ENCODE measurements around the gene TMEM18. TPM values are rescaled to one million over a fixed set of nuclear protein-coding genes. Genes with fewer than 3 reads are reported as not detected.

Gene TMEM18
- total and polyA plus RNA-seq, 8 donors = 1.4 to 31.1 (median 14.5) TPM

DNA sequence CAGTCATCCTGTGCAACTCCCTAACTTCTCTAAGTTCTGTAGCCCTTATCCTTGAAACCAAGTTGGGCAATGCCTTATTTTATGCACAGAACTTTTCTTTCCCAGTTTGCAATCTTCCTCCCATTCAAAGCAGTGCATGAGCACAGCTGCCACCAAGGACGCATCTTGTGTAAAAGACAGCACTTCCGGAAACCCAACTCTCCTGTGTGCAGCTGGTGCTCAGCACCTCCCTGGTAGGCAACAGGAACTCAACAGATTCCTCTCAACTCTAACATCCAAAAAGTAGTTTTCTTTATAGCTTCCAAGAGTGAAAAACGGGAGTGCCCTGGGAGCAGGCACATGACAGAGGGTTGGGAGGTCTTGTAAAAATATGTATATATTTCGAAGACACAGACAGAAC, 2.2 kb downstream of the TMEM18 start:
- 87 to 98% (median 90%) methylated on average over 4 of the region's 4 CpGs for WGBS, 5 donors
- no peak for DNase-seq
- H3K4me1 ChIP-seq = peaks cover 0 to 35% (median 21%) of the 10 kb centered on the region in 4 donors
- H3K36me3 ChIP-seq = peaks cover 8 to 48% (median 40%) of the 10 kb centered on the region in 4 donors
- intact Hi-C loops (cut with DNase I; ENCODE audit: low total_unique reads) = no loop called here
- TF ChIP-seq, protein P1, sequence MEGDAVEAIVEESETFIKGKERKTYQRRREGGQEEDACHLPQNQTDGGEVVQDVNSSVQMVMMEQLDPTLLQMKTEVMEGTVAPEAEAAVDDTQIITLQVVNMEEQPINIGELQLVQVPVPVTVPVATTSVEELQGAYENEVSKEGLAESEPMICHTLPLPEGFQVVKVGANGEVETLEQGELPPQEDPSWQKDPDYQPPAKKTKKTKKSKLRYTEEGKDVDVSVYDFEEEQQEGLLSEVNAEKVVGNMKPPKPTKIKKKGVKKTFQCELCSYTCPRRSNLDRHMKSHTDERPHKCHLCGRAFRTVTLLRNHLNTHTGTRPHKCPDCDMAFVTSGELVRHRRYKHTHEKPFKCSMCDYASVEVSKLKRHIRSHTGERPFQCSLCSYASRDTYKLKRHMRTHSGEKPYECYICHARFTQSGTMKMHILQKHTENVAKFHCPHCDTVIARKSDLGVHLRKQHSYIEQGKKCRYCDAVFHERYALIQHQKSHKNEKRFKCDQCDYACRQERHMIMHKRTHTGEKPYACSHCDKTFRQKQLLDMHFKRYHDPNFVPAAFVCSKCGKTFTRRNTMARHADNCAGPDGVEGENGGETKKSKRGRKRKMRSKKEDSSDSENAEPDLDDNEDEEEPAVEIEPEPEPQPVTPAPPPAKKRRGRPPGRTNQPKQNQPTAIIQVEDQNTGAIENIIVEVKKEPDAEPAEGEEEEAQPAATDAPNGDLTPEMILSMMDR (IDR thresholded peaks at IDR 0.05) = no peak
- TF ChIP-seq EP300 (IDR thresholded peaks at IDR 0.05) (no peak), POLR2AphosphoS5 (IDR thresholded peaks at IDR 0.05) (no peak), POLR2A (IDR thresholded peaks at IDR 0.05) (no peak)
- H3K27me3 ChIP-seq = no peaks in the 10 kb centered on the region
- peak overlapping the region in 1 of 5 donors; percentile 98 for H3K27ac ChIP-seq
- H3K4me3 ChIP-seq = no peak overlapping the region
- no peaks in the 10 kb centered on the region for H3K9me3 ChIP-seq

DNA sequence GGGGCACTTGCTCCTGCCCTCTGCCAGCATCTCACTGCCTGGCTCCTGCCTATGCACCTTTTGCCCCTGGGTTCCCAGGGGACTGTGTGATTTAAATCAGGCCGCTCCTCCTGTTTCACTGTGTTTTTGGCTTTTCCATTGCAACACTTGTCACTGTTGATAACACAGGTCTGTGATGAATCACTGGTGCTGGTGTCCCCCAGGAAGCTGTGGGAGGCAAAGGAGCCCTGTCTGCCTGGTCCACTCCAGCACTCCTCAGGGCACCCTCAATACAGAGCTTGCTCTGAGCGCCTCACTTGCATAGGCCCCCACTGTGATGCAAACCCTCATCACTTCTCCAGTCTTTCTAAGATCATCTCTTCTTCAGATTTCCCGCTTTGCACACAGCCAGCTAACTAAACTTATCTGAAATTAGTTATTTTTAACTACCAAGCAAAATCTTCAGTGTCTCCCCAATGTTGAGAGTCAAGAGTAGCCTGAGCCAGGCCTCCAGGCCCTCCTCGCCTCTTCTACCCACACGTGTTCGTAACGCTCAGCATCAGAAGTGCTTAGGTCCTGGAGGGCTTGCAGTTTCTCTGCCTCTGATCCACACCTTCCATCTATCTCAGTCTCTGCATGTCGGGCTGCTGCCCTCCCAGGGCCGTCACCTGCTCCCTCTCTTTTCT, 2.8 kb downstream of the TMEM18 start:
- no peak overlapping the region for H3K27ac ChIP-seq
- no peak for TF ChIP-seq POLR2AphosphoS5 (IDR thresholded peaks at IDR 0.05)
- TF ChIP-seq, protein P1 (IDR thresholded peaks at IDR 0.05) = no peak
- no peak for TF ChIP-seq POLR2A (IDR thresholded peaks at IDR 0.05)
- TF ChIP-seq EP300 (IDR thresholded peaks at IDR 0.05) = no peak
- DNase-seq = no peak
- peaks cover 0 to 35% (median 21%) of the 10 kb centered on the region in 4 donors for H3K4me1 ChIP-seq
- intact Hi-C loops (cut with DNase I; ENCODE audit: low total_unique reads) = no loop called here
- no peaks in the 10 kb centered on the region for H3K27me3 ChIP-seq
- H3K4me3 ChIP-seq = no peak overlapping the region
- H3K36me3 ChIP-seq = peaks cover 9 to 54% (median 46%) of the 10 kb centered on the region in 4 donors
- no peaks in the 10 kb centered on the region for H3K9me3 ChIP-seq
- 82 to 91% (median 84%) methylated on average over 9 of the region's 9 CpGs for WGBS, 5 donors

GRCh38 chr2:673615-674320, 3.4 kb downstream of the TMEM18 start:
- no peak for DNase-seq
- no peak for TF ChIP-seq EP300 (IDR thresholded peaks at IDR 0.05)
- TF ChIP-seq POLR2A (IDR thresholded peaks at IDR 0.05) = no peak
- no peak for TF ChIP-seq POLR2AphosphoS5 (IDR thresholded peaks at IDR 0.05)
- TF ChIP-seq, protein P1 (IDR thresholded peaks at IDR 0.05) = no peak
- WGBS, 5 donors = 67 to 80% (median 78%) methylated on average over 7 of the region's 7 CpGs
- Histone ChIP-seq H3K9me3 (no peaks in the 10 kb centered on the region), H3K36me3 (peaks cover 16 to 61% (median 52%) of the 10 kb centered on the region in 4 donors), H3K27ac (no peak overlapping the region), H3K4me3 (no peak overlapping the region), H3K27me3 (no peaks in the 10 kb centered on the region), H3K4me1 (peaks cover 0 to 35% (median 21%) of the 10 kb centered on the region in 4 donors)
- intact Hi-C loops (cut with DNase I; ENCODE audit: low total_unique reads) = no loop called here

DNA sequence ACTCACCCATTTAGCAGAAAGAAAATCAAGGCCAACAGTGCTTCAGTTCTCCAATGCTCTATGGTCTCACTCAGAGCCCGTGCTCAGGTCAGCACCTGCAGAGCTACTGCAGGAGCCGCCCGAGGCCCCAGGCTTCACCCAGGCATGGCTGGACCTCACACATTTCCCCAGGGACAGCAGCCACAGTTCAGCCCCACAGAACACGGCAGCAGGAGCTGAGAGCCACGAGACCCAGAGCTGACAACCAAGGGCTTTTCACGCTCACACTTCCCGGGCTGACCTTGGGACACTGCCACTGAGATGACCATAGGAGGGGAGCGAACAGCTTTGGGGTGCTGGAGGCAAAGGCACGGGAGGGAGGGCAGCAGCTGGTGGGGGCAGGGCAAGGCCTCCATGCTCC, 4.2 kb downstream of the TMEM18 start:
- Histone ChIP-seq H3K4me3 (no peak overlapping the region), H3K27ac (no peak overlapping the region), H3K9me3 (no peaks in the 10 kb centered on the region), H3K27me3 (no peaks in the 10 kb centered on the region), H3K36me3 (peaks cover 24 to 69% (median 60%) of the 10 kb centered on the region in 4 donors), H3K4me1 (peaks cover 0 to 28% (median 19%) of the 10 kb centered on the region in 4 donors)
- intact Hi-C loops (cut with DNase I; ENCODE audit: low total_unique reads) = no loop called here
- WGBS, 5 donors = 87 to 94% (median 90%) methylated on average over 9 of the region's 9 CpGs
- no peak for DNase-seq
- TF ChIP-seq POLR2A (IDR thresholded peaks at IDR 0.05) (no peak), POLR2AphosphoS5 (IDR thresholded peaks at IDR 0.05) (no peak), EP300 (IDR thresholded peaks at IDR 0.05) (no peak)
- TF ChIP-seq, protein P1 (IDR thresholded peaks at IDR 0.05) = no peak
